ENCODE measurements around the gene FANCC. TPM values are rescaled to one million over a fixed set of nuclear protein-coding genes. Genes with fewer than 3 reads are reported as not detected.
"Not testable (repeated sequence)": the region's sequence is repeated elsewhere in the genome, so short reads cannot be mapped to it uniquely, and the experiment has no call there.

FANCC gene
- total RNA-seq, 1 donor: 5.4 TPM

DNA sequence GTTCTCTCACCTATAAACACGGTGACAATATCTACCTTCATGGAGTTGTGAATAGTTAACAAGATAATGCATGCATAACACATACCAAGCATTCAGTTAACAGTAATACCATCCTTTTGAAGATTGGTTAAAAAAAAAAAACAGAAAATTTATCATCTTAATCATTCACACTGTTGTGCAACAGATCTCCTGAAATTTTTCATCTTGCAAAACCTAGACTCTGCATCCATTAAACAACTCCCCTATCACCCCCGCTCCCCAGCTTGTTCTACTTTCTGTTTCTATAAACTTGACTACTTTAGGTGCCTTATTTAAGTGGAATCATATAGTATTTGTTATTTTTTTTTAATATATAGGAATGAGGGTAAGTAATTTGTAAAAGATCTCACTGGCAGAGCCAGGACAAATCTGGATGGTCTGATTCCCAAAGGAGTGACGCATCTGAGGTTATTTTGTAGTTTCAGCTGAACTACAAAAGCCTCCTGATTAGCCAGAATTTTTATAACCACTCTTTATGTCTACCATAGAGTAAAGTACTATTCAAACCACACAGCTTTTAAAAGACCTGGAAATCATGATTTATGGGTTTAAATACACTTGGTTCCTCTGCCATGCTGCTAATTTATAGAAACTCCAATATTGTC is 93.0 kb downstream of the FANCC start:
- H3K27me3 ChIP-seq (ENCODE audit: insufficient read depth, low read length): no peaks in the 10 kb centered on the region
- no peaks in the 10 kb centered on the region for H3K79me2 ChIP-seq (ENCODE audit: insufficient read depth, low read length)
- H3K36me3 ChIP-seq (ENCODE audit: insufficient read depth, low read length): no peaks in the 10 kb centered on the region
- no peaks in the 10 kb centered on the region for H4K20me1 ChIP-seq (ENCODE audit: insufficient read depth, low read length)
- no peak overlapping the region for H3K27ac ChIP-seq (ENCODE audit: low read depth, low read length)
- TF ChIP-seq, protein P1, sequence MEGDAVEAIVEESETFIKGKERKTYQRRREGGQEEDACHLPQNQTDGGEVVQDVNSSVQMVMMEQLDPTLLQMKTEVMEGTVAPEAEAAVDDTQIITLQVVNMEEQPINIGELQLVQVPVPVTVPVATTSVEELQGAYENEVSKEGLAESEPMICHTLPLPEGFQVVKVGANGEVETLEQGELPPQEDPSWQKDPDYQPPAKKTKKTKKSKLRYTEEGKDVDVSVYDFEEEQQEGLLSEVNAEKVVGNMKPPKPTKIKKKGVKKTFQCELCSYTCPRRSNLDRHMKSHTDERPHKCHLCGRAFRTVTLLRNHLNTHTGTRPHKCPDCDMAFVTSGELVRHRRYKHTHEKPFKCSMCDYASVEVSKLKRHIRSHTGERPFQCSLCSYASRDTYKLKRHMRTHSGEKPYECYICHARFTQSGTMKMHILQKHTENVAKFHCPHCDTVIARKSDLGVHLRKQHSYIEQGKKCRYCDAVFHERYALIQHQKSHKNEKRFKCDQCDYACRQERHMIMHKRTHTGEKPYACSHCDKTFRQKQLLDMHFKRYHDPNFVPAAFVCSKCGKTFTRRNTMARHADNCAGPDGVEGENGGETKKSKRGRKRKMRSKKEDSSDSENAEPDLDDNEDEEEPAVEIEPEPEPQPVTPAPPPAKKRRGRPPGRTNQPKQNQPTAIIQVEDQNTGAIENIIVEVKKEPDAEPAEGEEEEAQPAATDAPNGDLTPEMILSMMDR (IDR thresholded peaks at IDR 0.05; ENCODE audit: extremely low read depth, low read depth, low read length): no peak
- H3K4me2 ChIP-seq (ENCODE audit: insufficient read depth, low read length): no peak overlapping the region
- H3K4me1 ChIP-seq (ENCODE audit: insufficient read depth, low read length): no peaks in the 10 kb centered on the region
- H2AFZ ChIP-seq (ENCODE audit: low read length): no peak overlapping the region
- no peak overlapping the region for H3K4me3 ChIP-seq (ENCODE audit: insufficient read depth, low read length)
- no peak for DNase-seq (ENCODE audit: insufficient read length, low spot score, missing footprints)
- H3K9me3 ChIP-seq (ENCODE audit: low read depth, low read length): no peaks in the 10 kb centered on the region

DNA sequence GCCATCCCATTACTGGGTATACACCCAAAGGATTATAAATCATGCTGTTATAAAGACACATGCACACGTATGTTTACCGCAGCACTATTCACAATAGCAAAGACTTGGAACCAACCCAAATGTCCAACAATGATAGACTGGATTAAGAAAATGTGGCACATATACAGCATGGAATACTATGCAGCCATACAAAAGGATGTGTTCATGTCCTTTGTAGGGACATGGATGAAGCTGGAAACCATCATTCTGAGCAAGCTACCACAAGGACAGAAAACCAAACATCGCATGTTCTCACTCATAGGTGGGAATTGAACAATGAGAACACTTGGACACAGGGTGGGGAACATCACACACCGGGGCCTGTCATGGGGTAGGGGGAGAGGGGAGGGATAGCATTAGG is 97.2 kb downstream of the FANCC start:
- H3K36me3 ChIP-seq (ENCODE audit: insufficient read depth, low read length); H3K4me1 ChIP-seq (ENCODE audit: insufficient read depth, low read length); H3K4me2 ChIP-seq (ENCODE audit: insufficient read depth, low read length); H3K79me2 ChIP-seq (ENCODE audit: insufficient read depth, low read length); DNase-seq (ENCODE audit: insufficient read length, low spot score, missing footprints); H3K4me3 ChIP-seq (ENCODE audit: insufficient read depth, low read length); H3K27ac ChIP-seq (ENCODE audit: low read depth, low read length); H4K20me1 ChIP-seq (ENCODE audit: insufficient read depth, low read length); H2AFZ ChIP-seq (ENCODE audit: low read length); H3K27me3 ChIP-seq (ENCODE audit: insufficient read depth, low read length); H3K9me3 ChIP-seq (ENCODE audit: low read depth, low read length): not testable (repeated sequence)

DNA sequence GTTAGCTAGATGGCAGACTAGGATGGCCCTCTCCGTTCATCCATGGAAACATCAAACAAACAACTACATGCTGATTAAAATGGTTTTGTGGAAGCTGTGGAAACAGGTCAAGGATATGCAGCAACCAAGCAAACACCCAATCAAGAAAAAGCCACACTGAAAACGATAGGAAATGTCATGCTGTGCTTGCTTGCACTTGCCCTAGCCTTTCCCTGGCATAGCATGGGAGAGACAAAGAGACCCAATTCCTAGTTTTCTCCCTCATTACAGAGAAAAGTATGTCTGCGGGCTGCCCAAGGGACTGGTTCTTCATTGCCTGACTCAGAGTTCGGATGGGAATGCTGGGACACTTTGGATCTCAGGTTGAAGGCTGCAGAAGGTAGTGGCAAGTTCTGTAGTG is 98.7 kb downstream of the FANCC start:
- Histone ChIP-seq H3K27me3 (ENCODE audit: insufficient read depth, low read length) (no peaks in the 10 kb centered on the region), H3K27ac (ENCODE audit: low read depth, low read length) (no peak overlapping the region), H3K79me2 (ENCODE audit: insufficient read depth, low read length) (no peaks in the 10 kb centered on the region), H3K9me3 (ENCODE audit: low read depth, low read length) (no peaks in the 10 kb centered on the region), H3K4me1 (ENCODE audit: insufficient read depth, low read length) (no peaks in the 10 kb centered on the region), H4K20me1 (ENCODE audit: insufficient read depth, low read length) (no peaks in the 10 kb centered on the region), H3K4me2 (ENCODE audit: insufficient read depth, low read length) (no peak overlapping the region), H3K4me3 (ENCODE audit: insufficient read depth, low read length) (no peak overlapping the region), H2AFZ (ENCODE audit: low read length) (no peak overlapping the region), H3K36me3 (ENCODE audit: insufficient read depth, low read length) (no peaks in the 10 kb centered on the region)
- TF ChIP-seq, protein P1 (IDR thresholded peaks at IDR 0.05; ENCODE audit: extremely low read depth, low read depth, low read length): no peak
- no peak for DNase-seq (ENCODE audit: insufficient read length, low spot score, missing footprints)

DNA sequence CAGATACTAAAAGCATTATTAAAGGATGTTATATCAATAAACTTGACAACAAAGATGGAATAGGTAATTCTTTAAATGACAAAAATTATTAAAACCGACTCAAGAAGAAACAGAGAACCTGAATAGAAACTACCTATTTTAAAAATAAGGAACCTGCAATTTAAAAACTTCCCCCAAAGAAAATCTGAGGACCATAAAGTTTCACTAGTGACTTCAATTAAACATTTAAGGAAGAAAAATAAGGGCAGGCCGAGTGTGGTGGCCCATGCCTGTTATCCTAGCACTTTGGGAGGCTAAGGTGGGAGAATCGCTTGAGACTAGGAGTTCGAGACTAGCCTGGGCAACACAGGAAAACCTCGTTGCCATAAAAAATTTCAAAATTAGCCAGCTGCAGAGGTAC is 99.6 kb downstream of the FANCC start:
- Histone ChIP-seq H3K79me2 (ENCODE audit: insufficient read depth, low read length) (no peaks in the 10 kb centered on the region), H3K4me2 (ENCODE audit: insufficient read depth, low read length) (no peak overlapping the region), H3K36me3 (ENCODE audit: insufficient read depth, low read length) (no peaks in the 10 kb centered on the region), H3K27ac (ENCODE audit: low read depth, low read length) (no peak overlapping the region), H4K20me1 (ENCODE audit: insufficient read depth, low read length) (no peaks in the 10 kb centered on the region), H3K4me3 (ENCODE audit: insufficient read depth, low read length) (no peak overlapping the region), H3K27me3 (ENCODE audit: insufficient read depth, low read length) (no peaks in the 10 kb centered on the region), H2AFZ (ENCODE audit: low read length) (no peak overlapping the region), H3K9me3 (ENCODE audit: low read depth, low read length) (no peaks in the 10 kb centered on the region), H3K4me1 (ENCODE audit: insufficient read depth, low read length) (no peaks in the 10 kb centered on the region)
- DNase-seq (ENCODE audit: insufficient read length, low spot score, missing footprints): no peak
- TF ChIP-seq, protein P1 (IDR thresholded peaks at IDR 0.05; ENCODE audit: extremely low read depth, low read depth, low read length): no peak

All from osteoblast (primary cell).